ENCODE measurements around the gene FN3K.

Gene FN3K

GRCh38 chr17:82703036-82703745 lies 32.2 kb upstream of the FN3K start:
- FAIRE-seq = no peak
- no peak for DNase-seq (ENCODE audit: insufficient read length, low spot score)

GRCh38 chr17:82703935-82704865 lies 31.2 kb upstream of the FN3K start:
- FAIRE-seq (no peak), DNase-seq (ENCODE audit: insufficient read length, low spot score) (no peak)

DNA sequence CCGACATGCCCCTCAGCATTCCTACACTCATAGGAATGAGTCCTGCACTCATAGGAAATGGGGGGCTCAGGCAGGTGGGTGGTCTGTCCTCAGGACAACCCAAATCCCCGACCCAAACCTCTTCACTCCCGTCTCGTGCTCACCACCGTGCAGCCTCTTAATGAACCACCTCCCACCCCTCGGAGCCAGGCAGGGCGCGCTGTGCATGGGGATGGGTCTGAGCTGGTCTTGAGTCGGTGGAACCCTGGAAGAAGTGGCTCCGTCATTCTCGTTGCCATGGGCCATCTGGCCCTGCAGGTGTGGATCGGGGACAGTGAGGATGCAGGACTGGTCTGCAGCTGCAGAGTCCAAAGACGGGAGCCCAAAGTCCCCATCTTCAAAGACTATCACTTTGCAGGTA lies 30.5 kb upstream of the FN3K start:
- FAIRE-seq = no peak

DNA sequence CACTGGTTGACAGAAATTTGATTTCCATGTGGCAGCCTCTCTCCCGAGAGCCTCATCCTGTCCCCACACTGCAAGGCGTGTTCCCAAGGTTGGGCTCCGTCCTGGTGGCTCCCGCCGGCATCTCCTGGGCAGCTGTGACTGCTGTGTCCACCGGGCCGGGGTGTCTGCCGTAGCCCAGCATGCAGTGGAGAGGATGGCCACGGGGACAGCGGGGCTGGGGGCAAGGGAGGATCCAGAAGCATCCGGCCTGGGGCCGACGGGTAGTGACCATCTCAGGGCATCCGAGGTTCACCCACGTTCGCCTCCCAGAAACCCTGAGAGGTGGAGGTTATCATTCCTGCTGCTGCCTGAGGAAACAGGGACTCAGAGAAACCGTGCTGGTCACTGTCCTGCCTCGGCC lies 29.7 kb upstream of the FN3K start:
- FAIRE-seq = no peak

More for the DNA sequence above, 30.5 kb upstream of the FN3K start:
- no peak for DNase-seq (ENCODE audit: insufficient read length, low spot score)

DNA sequence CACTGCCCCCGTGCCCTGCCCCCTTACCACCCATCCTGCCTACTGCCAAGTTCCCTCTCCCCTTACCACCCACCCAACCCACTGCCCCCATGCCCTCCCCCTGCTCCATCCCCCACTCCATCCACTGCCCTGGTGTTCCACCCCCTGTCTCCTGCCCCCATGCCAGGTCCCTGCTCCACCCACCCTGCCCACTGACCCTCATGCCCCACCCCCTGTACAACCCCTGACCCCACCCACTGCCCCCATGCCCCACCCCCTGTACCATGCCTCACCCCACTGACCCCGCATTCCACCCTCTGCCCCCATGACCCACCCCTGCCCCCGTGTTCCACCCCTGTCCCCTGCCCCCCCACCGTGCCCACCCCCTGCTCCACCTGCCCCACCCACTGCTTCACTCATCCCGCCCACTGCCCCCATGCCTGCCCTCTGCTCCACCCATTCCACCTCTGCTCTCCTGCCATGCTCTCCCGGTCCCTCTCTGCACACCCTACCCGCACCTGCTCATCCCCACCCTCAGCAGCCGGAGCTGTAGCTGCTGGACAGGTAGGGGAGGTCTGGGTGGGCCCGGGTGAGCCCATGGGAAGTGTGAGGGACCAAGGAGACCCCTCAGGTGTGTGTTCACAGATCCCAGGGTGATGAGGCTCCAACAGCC lies 26.3 kb upstream of the FN3K start:
- DNase-seq (ENCODE audit: insufficient read length, low spot score) (no peak), FAIRE-seq (no peak)

More for the DNA sequence above, 29.7 kb upstream of the FN3K start:
- no peak for DNase-seq (ENCODE audit: insufficient read length, low spot score)

DNA sequence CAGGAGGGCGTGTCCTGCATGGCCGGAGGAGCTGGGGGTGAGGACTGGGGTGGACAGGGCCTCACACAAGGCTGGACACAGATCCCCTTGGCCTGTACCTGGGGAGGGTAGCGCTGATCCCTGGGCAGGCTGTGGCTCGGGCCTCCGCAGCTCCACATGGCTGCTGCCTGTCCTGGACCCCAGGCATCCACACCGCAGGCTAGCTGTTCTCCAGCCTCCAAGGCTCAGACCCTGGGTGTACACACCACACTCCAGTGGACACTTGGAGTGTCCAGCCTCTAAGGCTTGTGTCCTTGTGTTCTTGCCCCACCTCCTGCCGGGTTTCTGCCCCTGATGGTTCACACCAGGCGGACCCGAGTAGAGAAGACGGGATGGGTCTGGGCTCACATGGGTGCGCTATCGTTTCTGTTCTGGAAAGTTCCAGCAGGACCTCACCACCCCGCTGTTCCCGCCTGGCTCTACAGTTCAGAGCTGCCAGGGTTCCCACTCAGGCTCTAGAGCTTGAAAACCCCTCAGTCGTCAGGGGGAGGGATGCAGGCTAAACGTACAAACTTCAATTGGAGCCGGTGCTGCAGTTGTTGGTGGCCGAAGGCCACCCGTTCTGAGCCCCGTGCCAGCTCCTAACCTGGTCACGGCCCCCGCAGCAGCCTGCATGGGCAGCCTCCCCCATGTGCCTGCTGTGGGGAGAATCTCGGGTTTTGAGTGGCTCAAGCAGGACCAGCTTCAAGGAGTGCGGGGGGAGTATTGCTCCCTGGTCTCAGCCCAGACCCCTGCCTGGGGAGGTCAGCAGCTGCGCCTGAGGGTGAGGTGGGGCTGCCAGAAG lies 25.5 kb upstream of the FN3K start:
- DNase-seq (ENCODE audit: insufficient read length, low spot score) (no peak), FAIRE-seq (no peak)

DNA sequence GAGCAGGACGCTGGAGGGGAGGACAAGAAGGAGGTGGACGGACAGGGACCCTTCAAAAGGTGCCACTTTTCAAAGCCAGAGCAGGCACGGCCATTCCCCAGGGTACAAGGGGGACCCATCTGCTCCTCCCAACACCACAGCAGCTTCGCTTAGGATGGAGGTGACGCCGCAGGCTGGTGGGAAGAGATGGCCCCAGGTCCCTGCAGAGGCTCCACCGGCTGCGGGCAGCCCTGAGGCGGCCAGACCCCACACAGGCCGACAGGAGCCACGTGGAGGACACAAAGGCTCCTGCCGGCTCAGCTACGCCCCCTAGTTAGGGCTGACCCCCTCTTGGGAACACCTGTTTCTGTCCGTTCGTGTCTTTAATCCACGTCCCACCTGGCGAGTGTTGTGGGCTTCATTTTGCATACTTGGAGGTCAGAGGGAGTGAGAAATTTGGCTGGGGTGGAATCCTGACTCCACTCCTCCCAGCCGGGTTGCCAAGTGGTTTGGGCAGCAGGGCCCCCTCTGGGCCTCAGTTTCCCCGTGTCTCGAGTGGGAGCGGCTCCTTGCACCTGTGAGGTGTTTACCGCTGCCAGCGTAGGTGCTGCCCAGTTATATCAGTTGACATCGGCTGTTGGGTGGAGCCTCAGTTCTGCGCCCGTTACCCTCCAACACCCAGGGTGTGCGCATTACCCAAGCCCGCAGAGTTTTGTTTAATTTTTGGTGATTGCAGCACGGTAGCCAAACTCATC lies 24.7 kb upstream of the FN3K start:
- no peak for FAIRE-seq
- no peak for DNase-seq (ENCODE audit: insufficient read length, low spot score)

DNA sequence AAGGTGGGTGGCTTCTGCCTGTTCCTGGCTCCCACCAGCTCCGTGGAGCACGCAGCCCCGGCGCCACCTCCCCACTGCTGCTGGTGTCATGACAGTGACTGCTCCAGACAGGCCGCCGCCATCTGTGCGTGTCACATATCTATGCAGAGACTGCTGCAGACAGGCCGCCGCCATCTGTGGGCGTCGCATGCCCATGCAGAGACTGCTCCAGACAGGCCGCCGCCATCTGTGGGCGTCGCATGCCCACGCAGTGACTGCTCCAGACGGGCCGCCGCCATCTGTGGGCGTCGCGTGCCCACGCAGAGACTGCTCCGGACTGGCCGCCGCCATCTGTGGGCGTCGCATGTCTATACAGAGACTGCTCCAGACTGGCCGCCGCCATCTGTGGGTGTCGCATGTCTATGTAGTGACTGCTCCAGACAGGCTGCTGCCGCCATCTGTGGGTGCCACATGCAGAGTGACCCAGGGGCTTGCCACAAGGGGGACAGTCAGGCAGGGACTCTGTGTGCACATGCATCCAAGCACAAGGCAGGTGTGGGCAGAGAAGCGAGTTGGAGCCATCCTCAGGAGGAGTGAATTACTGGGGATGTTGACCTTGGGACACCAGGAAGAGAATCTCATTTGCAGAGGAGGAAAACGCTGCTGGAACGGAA lies 22.2 kb upstream of the FN3K start:
- no peak for FAIRE-seq
- no peak for DNase-seq (ENCODE audit: insufficient read length, low spot score)

- FAIRE-seq (peak; percentile 83), DNase-seq (ENCODE audit: insufficient read length, low spot score) (peak; percentile 98)
Observed at GRCh38 chr17:82716203-82717010, 19.0 kb upstream of the FN3K start, which contains the start of gene FN3KRP. Gene FN3KRP, plus strand, starts transcription at chr17:82716706. Its CDS starts 50 bp downstream, at chr17:82716756.

- no peak for FAIRE-seq
Observed at GRCh38 chr17:82718986-82719685, 16.3 kb upstream of the FN3K start.

GRCh38 chr17:82720204-82720603 lies 15.2 kb upstream of the FN3K start:
- FAIRE-seq (no peak), DNase-seq (ENCODE audit: insufficient read length, low spot score) (no peak)

More at GRCh38 chr17:82718986-82719685, 16.3 kb upstream of the FN3K start:
- DNase-seq (ENCODE audit: insufficient read length, low spot score) = no peak

DNA sequence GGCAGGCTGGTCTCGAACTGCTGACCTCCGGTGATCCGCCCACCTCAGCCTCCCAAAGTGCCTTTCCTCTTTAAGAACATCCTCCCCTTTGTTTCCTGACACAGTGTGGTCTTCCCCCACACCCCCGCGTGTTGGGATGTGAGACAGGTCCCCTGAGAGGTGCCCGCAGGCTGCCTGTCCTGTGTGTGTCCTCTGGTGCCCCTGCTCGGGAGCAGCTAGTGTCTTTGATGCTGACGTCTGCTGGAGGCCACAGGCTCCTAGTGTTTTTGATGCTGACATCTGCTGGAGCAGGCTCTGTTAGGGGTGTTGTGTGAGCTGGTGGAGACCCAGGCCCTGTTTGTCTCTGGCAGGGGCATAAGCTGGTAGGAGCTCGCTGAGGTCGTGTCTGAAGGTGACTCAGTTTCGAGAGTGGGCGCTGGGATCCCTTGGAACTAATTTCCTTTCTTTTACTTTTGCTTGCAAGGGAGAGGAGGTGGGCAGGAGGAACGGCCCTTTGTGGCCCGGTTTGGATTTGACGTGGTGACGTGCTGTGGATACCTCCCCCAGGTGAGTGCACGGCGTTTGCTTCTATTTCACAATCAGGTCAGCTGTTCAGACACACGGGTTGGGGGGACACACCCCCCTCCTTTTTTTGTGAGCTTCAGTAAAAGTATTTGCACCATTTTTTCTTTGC lies 12.9 kb upstream of the FN3K start:
- DNase-seq (ENCODE audit: insufficient read length, low spot score) (no peak), FAIRE-seq (no peak)

DNA sequence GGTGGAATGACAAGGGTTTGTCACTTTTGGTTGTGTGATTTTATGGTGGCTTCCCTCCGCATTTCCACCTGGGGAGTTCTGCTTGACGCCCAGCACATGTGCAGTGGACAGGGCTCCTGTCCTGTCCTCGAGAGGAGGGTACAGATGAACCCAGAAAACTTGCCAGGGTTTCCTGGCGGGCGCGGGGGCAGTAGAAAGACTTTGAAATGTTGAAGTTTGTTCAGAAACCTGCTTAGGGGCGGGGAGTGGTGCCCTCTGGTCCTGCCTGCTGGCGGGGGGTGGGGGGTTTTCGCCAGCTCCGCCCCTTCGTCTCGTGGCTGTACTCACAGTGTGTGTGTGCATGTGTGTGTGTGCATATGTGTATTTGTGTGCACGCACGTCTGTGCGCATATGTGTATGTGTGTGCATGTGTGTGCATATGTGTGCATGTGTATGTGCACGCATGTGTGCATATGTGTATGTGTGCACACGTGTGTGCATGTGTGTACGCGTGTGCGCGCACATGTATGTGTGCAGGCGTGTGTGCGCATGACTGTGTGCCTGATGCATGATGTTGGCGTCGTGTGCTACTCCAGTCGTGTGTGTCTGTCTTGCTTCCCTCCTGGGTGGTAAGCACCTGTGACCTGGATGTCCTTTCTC lies 12.1 kb upstream of the FN3K start:
- no peak for FAIRE-seq

DNA sequence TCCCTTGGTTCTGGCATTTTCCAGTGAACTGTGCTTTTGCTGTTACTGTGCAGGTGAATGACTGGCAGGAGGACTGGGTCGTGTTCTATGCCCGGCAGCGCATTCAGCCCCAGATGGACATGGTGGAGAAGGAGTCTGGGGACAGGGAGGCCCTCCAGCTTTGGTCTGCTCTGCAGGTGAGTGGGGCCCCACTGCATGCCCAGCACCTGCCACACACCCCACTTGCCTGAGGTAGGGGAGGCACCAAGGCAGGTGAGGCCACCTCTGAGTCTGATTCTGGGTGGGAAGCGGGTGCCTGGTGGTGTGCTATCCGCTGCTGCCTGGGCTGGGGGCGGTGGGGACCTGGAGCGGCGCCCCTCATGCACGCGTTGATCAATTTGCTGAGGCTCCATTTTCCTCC lies 9.0 kb upstream of the FN3K start:
- FAIRE-seq = no peak
- DNase-seq (ENCODE audit: insufficient read length, low spot score) = no peak

More for the DNA sequence above, 12.1 kb upstream of the FN3K start:
- DNase-seq (ENCODE audit: insufficient read length, low spot score) = no peak

DNA sequence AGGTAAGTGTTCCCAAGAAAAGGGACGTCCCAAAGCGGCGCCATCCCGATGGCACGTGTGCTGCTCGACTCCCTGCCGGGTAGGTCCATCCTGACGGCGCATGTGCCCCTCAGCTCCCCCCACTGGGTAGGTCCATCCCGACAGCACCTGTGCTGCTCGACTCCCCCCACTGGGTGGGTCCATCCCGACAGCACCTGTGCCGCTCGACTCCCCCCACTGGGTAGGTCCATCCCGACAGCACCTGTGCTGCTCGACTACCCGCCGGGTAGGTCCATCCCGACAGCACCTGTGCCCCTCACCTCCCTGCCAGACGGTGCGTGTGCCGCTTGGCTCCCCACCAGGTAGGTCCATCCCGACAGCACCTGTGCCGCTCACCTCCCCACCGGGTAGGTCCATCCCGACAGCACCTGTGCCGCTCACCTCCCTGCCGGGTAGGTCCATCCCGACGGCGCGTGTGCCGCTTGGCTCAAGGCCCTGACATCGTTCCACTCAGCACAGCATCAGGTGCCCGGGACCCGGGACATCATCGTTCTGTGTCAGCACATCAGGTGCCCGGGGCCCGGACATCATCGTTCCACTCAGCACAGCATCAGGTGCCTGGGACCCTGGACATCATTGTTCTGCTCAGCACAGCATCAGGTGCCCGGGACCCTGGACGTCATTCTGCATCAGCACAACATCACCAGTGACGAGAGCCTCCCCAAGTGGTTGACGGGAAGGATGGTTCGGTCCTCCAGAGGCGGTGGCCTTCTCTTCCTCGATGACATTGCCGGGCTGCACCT lies 5.7 kb upstream of the FN3K start:
- DNase-seq (ENCODE audit: insufficient read length, low spot score) (no peak), FAIRE-seq (no peak)
